Measurements from ENCODE around the gene MICALL1.
A peak's percentile ranks its signal among the peaks of the same experiment; 100 is the strongest.
"Not testable (repeated sequence)": the region's sequence is repeated elsewhere in the genome, so short reads cannot be mapped to it uniquely, and the experiment has no call there.

MICALL1 gene

DNA sequence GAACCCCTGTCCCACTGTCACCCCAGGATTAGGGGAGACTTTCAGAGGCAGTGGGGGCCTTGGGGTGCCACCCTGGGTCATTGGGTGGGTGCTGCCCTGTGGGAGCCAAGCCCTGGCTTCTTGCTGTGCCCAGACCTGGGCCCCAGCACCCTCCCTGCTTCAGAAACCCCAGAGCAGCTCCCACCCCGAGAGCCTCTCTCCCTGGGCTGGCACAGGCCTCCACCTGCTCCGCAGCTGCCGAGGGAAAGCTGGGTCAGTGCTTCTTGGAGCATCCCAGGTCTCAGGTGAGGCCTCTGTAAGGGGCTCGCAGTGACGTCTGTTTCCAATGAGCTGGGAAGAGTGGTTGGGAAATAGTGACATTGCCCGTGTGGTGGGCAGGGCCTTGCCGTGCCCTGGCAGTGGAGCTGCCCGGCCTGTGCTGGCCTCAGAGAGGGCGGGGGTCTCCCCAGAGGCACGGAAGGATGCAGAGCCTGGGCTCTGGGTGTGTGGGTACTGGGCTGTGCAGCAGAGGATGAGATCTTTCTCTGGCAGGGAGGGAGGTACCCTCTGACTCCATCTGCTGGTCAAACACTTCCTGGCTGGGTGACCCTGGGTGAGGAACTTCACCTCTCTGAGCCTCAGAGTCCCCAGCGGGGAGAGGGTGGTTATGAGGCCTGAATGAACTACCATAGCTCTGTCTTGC lies 24.3 kb downstream of the MICALL1 start:
- no peak for DNase-seq

DNA sequence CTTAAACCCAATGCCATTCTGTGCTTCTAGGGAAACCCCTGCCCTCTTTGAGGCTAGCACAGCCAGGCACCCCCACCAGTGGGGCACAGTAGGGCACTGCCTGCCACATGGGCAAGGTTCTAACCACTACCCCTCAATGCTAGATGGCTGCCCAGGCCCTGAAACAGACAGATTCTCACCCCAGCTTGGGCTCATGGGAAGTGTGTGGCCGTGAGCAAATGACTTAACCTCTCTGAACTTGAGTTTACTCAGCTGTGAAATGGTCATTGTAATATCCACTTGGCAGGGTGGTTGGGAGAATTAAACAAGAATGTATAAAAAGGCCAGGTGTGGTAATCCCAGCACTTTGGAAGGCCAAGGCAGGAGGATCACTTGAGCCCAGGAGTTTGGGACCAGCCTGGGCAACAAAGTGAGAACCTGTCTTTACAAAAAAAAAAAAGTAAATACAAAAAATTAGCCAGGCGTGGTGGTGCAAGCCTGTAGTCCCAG lies 24.9 kb downstream of the MICALL1 start:
- no peak for DNase-seq

DNA sequence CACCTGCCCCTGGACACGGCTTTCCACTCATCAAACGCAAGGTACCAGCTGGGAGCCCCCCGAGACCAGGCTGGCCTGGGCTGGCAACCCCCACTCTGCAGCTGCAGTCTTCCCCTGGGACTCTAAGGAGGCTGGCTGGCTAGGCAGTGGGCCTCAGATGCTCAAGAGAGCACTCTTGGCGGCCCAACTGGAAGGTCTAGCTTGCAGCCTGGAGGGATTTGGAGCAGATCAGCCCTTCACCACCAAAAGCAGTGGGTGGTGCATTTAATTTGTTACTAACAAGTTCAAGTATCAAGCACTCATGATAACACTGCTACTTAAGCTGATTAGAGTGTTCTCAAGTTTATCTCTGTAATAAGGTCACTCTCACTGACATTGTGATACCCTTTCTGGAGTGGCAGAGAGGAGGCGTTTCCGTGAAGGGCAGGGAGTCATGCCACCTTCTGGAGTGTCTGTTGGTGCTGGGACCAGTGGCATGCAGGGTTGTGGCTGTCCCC lies 25.8 kb downstream of the MICALL1 start:
- no peak for DNase-seq

DNA sequence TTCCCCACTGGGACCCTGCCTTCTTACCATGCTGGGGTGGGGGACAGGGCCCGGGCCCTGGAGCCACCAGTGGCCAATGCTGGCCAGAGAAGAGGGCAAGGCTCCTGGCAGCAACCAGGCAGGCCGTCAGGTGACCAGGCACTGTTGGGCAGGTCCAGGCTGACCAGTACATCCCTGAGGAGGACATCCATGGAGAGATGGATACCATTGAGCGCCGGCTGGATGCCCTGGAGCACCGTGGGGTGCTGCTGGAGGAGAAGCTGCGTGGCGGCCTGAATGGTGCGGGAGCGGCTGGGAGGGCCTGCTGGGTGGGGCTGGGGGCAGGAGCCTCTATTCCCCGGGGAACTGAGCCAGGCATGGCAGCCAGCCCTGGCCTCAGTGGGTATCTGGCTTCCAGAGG lies 26.3 kb downstream of the MICALL1 start:
- no peak for DNase-seq

DNA sequence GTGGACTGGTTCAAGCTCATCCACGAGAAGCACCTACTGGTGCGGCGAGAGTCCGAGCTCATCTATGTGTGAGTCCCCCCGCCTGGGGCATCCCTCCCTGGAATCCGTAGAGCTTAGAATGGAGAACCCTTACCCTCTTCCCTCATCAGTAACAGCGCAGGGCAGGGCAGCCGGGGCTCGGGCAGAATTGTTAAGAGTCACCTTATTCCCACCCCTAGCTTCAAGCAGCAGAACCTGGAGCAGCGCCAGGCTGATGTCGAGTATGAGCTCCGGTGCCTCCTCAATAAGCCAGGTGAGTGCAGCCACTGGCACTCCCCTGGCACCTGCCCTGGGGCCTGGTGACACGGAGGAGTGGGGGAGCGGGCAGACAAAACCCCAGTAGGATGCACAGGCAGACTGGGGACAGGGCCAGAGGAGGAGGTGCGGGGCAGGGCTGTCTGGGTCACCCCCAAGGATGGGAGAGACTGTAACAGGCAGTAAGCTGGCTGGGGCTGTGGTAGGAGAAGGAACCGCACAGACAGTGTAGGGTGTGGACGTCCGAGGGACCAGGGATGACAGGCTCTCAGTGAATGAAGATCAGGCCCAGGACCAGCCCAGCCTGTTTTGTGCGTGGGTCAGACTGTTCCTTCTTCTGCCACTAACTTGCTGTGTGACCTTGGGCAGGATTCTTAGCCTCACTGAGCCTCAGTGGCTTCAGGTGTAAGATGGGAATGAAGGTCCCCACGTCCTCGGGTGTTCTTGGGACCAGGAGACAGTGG lies 26.9 kb downstream of the MICALL1 start:
- DNase-seq, result peak; percentile 73

DNA sequence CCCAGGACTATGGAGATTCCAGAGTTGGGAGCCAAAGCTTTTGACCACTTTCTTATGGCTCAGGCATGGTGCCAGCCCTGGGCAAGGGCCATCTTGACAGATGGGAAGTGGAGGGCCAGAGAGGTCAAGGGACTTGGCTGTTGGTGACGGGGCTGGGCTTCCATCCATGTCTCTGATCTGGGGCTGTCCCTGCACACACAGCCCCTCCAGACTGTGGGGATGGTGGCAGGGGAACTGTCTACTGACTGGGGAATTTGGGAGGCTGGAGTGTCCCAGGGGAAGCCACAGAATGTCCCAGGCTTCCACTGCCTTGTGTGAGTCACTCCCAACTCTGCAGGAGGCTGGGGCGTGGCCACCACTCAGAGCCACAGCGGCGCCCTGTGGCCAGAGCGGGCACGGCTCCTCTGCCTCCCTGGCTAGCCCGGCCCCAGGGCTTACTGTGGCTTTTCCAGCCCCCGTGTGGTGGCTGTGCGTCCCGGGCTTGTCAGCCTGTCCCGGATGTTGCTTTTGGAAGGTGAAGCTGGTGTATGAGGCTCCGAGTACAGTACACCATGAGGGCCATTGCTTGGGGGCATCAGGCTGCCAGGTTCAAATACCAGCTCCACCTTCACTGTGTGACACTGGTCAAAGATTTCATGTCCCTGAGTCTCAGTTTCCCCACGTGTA lies 27.7 kb downstream of the MICALL1 start:
- DNase-seq, result peak; percentile 80

DNA sequence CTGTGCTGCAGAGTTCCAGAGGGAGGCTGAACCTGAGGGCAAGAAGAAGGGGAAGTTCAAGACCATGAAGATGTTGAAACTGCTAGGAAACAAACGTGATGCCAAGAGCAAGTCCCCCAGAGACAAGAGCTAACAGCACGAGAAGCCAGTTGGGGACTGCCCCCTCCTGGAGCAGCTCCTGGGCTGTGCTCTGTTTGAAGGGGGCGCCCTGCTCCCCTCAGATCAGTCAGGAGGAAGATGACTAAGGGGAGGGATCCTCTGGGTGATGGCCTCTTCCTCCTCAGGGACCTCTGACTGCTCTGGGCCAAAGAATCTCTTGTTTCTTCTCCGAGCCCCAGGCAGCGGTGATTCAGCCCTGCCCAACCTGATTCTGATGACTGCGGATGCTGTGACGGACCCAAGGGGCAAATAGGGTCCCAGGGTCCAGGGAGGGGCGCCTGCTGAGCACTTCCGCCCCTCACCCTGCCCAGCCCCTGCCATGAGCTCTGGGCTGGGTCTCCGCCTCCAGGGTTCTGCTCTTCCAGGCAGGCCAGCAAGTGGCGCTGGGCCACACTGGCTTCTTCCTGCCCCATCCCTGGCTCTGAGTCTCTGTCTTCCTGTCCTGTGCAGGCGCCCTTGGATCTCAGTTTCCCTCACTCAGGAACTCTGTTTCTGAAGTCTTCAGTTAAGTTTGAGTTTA lies 34.7 kb downstream of the MICALL1 start:
- no peak for DNase-seq

DNA sequence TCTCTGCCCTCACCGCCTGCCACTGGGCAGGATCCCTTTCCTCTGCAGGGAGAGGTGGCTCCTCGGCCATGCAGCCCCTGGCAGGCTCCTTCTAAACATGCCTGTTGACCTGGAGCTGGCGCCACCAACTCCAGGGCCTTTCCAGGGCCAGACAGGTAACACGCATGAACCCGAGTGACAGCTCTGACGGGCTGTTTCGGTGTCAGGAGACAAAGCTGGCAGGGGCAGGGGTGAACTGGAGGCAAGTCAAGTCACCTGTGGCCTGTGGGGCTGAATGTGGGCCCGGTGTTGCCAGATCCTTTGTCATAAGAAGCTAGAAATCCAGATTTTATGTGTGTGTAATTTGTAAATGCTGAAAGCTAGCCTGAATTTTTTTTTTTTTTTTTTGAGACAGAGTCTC lies 36.0 kb downstream of the MICALL1 start:
- no peak for DNase-seq

DNA sequence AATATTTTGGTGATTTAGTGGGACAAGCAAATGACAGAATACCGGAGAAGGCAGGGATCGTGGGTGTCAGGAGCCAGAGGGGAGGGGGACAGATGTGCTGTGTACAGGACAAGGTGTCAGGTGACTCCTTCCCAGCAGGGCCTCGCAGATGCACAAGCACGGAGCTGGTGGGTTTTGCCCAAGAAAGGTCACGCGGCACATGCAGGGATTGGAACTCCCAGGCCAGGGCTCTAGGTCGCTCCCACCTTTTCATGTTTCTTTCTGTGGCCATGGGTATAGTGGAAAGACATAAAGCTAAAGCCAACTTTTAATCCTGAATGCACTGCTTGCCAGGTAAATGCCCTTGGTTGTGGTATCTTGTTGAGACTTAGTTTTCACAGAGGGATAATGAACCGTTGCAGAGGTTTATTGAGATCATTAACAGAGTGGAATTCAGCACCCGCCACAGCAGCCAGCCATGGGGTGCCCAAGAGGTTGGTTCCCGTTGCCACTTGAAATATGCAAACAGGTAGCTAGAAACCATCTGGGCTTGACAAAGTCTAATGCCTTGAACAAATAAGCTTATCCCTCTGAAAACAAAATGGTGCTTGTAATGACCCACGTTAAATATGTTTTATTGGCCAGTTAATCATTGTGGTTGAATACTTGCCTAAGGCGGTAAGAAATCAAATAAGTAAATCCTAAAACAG lies 37.2 kb downstream of the MICALL1 start:
- DNase-seq, result no peak

DNA sequence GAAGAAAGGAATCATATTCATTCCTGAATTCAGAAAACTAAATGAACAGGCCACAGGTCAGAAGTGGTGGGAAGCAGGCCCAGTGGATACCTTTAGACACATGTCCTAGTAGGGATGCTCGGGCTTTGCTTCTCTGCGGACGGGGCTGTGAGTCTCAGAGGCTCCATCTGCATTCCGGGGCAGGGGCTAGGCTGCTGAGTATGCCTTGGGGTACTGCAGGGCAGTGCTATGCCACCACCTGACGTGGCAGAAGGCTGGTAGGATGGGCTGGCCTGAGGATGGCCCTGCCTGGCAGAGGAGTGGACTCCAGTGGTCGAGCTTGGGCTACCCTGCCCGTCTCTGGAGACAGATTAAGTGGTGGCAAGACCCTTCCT lies 37.7 kb downstream of the MICALL1 start:
- no peak for DNase-seq

DNA sequence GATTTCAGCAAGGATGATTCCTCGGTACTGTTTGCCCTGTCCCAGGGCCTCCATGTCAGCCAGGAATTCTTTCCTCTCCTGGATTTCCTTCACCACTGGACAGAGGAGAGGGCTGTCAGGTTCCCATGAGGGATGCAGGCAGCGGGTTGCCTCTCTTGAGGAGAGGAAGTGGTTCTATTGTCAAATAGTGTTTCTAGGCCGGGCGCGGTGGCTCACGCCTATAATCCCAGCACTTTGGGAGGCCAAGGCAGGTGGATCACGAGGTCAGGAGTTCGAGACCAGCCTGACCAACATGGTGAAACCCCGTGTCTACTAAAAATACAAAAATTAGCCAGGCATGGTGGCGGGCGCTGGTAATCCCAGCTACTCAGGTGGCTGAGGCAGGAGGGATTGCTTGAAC lies 38.3 kb downstream of the MICALL1 start:
- DNase-seq, result not testable (repeated sequence)

DNA sequence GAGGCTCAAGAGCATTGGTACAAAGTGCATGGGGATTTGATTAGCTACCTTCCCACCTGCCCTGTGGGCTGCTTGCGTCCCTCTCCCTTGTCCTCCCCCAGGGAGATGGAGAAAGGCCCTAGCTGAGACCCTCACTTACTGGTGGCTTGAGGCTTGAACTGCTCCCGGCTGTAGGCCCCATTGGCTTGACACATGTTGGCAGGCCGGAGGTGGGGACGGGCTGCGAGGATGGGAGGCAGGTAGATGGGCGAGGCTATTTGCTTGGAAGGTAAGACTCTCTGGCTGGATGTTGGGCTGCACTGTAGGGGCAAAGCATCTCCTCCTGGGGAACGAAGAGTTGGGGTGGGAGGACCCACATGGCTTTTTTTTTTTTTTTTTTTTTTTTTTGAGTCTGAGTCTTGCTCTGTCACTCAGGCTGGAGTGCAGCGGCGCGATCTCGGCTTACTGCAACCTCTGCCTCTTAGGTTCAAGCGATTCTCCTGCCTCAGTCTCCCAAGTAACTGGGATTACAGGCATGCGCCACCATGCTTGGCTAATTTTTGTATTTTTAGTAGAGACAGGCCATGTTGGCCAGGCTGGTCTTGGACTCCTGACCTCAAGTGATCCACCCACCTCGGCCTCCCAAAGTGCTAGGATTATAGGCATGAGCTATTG lies 41.2 kb downstream of the MICALL1 start:
- DNase-seq, result not testable (repeated sequence)

DNA sequence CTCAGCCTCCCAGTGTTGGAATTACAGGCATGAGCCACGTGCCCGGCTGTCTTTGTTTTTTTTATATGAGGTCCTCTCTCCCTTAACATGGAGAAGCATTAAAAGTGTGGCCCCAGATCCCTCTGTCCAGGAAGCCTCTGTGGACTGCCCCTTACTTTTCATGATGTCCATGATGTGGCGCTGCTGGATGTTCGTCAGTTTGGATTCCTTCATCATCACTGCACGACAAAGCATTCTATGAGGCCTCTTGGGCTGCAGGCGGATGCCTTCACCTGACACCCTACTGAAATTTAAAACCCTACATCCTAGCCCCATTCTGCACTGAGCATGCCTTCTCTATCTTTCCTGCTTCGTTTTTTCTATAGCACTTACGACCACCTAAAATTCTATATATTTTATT lies 45.2 kb downstream of the MICALL1 start:
- DNase-seq, result no peak

DNA sequence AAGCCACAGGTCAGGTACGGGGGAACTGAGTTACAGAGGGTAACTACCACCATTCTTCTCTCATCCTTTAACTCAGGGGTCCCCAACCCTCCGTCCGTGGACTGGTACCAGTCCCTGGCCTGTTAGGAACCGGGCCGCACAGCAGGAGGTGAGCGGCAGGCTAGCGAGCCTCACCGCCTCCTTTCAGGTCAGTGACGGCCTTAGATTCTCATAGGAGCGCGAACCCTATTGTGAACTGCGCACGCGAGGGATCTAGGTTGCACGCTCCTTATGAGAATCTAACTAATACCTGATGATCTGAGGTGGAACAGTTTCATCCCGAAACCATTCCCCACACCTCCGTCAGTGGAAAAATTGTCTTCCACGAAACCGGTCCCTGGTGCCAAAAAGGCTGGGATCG lies 46.5 kb downstream of the MICALL1 start:
- not testable (repeated sequence) for DNase-seq

DNA sequence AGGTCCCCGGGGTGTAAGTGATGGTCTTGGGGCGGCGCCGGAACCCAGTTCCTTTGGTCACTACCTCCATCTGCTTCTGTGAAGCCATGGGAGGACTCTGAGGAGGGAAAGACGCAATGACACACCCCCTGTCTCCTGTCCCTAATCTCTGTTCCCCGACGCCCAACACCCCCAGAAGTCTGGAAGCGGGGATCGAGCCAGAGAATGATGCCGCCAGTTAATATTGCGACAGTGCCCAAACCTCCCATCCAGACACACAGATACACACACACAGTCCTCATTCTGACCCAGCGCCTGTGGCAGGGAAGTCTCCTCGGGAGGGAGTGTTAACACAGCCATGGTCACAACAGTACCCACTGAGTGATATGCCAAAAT lies 47.0 kb downstream of the MICALL1 start:
- DNase-seq, result no peak

DNA sequence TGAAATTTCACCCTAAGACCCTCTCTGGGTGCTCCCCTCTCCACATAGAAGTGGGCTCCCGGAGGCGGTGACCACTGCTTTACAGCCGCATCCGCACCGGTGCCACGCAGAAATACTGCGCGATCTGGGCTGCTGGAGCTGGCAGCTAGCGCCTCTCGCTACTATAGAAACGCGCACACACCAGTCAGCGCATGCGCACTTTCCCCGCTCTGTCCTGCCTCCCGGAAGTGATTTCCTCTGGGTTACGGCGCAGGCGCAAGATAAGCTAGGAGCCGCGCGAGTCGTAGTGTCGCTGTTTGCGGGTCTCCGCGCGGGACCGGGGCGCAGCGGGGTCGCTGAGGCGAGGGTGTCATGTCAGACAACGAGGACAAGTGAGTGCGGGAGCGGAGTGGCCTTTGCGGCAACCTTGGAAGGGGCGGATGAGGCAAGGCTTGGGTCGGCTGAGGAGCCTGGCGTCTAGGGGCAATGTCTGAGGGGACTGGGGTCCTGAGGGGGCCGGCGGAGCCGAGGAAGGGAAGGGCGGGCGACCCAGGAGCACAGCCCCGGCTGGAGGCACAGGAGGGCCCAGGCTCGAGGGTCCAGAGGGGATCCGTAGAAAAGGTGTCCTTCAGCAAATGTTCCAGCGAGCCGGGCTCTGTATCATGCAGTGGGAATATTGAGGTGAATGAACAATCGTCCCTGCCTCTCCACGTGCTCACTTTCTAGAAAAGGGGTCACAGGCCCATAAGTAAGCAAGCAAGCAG lies 47.5 kb downstream of the MICALL1 start, which contains the start of the genes C22orf23 and POLR2F:
C22orf23 (minus strand) TSS at position 165 of the 743 bp plus-strand sequence. CDS start 452 bp downstream, outside the sequence.
POLR2F (plus strand) TSS at position 263 of the 743 bp plus-strand sequence; CDS start at position 352, 89 bp downstream.
- DNase-seq, result peak; percentile 92

DNA sequence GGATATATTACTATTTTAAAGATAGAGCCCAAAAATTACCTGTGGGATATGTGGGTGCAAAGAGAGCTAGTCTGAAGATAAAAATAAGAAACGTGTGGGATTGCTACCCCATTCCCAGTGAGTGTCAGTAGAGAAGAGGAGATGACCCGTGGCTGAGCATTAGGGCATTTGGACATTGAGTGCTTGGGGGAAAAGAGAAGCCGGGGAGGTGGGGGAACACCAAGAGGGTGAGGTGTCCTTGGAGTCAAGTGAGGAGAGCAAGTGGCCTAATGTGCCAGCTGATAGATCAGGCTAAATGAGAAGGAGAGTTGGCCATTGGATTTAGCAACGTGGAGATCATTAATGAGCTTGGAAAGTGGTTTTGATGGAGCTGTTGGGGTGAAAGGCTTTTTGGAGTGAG lies 48.6 kb downstream of the MICALL1 start:
- DNase-seq, result no peak

DNA sequence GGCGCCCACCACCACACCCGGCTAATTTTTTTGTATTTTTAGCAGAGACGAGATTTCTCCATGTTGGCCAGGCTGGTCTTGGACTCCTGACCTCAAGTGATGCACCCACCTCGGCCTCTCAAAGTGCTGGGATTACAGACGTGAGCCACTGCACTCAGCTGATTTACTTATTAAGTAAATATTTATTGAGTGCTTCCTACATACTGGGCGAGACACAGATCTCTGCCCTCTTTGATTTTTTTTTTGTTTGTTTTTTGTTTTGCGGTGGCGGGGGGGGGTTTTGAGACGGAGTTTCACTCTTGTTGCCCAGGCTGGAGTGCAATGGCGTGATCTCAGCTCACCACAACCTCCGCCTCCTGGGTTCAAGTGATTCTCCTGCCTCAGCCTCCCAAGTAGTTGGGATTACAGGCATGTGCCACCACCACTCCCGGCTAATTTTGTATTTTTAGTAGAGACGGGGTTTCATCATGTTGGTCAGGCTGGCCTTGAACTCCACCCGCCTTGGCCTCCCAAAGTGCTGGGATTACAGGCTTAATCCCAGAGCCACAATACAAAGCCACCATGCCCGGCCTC lies 49.8 kb downstream of the MICALL1 start:
- not testable (repeated sequence) for DNase-seq

DNA sequence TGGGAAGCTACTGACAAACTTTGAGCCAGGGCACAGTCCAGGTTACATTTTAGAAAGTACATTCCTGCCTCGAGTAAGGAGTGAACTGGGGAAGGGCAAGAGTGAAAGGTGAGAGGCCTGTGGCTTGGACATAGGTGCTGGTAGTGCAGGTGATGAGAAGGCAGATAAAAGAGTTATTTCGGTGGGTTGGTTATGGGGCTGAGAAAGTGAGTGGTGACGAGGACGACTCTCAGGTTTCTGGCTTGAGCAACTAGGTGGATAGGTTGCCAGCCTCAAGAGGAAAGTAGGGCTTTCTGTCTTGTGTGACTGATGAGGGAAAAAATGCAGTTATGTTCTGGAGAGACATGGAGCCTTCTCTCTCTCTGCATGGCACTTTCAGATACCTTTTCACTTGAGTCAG lies 51.1 kb downstream of the MICALL1 start:
- no peak for DNase-seq

DNA sequence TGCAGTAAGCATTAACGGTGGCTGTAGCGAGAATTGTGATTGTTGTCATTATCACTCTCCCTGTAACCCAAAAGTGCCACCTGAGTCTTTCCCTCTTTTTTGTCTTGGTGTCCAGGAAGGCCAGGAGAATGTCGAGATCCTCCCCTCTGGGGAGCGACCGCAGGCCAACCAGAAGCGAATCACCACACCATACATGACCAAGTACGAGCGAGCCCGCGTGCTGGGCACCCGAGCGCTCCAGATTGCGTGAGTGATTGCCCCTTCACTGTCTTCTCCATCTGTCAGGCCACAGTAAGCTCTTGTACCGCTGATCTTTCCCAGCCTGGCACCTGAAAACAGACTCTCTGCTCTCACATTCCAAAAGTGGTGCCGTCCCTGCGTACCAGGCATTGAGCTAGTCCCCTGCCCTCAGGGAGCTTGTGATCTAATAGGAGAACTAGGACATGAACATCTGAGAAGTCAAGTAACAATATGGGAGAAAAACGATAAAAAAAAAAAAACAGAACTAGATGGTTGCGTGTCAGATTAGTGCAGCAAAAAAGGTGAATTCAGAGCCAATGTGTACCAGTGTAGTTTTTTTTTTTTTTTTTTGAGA lies 53.2 kb downstream of the MICALL1 start:
- no peak for DNase-seq

Data from NCI-H2029 (cell line).